SHP77 (cell line): Measurements from ENCODE around the gene B3GAT2.

Experiments used
- DNase-seq, 2 experiments: peaks; one replicate each; lab custom pipeline; 2025; lab: John Stamatoyannopoulos, UW

B3GAT2 gene

DNA sequence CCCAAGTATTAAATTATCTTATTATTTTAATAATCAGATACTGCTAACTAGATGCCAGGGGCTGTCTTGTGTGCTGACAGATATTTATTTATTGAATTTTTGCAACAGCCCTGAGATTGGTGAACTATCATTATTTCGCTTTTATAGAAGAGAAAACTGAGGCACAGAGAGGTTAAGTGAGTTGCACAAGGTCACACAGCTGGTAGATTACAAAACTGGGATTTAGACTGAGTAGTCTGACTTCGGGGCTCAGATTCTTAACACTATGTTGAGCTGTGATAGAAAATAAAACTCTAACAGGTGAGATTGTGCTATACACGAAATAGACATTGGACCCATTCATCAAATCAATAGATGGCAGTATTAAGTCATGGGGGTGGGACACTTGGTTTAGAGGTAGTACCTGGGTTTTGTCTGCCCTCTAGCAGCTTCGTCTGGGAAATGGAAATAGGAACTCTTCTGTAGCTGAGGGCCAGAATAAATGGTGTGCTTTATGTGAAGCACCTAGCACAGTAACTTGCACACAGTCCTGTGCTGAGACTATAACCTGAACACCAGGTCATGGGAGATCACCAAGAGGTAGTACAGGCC is 113.4 kb downstream of the B3GAT2 start:
- DNase-seq: no peak

DNA sequence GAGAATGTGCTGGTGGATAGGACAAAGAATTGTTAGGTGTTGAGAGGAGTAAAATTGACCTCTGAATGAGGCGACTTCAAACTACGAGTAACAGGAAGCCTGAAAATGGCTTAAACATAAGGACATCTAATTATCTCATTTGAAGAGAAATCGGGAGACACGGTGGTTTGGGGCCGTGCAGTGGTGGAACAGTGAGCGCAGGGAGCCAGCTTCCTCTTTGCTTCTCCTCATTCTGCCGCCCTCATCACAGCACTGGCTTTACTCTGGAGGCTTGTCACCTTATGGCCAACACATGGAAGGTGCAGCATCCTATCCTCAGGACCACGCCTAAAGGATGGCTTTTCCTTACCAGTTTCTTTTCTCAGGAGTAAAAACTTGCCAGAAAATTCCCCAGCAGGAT is 114.3 kb downstream of the B3GAT2 start:
- DNase-seq: no peak

- DNase-seq: no peak
These were observed 115.7 kb downstream of the B3GAT2 start for GRCh38 chr6:70841112-70841511.

DNA sequence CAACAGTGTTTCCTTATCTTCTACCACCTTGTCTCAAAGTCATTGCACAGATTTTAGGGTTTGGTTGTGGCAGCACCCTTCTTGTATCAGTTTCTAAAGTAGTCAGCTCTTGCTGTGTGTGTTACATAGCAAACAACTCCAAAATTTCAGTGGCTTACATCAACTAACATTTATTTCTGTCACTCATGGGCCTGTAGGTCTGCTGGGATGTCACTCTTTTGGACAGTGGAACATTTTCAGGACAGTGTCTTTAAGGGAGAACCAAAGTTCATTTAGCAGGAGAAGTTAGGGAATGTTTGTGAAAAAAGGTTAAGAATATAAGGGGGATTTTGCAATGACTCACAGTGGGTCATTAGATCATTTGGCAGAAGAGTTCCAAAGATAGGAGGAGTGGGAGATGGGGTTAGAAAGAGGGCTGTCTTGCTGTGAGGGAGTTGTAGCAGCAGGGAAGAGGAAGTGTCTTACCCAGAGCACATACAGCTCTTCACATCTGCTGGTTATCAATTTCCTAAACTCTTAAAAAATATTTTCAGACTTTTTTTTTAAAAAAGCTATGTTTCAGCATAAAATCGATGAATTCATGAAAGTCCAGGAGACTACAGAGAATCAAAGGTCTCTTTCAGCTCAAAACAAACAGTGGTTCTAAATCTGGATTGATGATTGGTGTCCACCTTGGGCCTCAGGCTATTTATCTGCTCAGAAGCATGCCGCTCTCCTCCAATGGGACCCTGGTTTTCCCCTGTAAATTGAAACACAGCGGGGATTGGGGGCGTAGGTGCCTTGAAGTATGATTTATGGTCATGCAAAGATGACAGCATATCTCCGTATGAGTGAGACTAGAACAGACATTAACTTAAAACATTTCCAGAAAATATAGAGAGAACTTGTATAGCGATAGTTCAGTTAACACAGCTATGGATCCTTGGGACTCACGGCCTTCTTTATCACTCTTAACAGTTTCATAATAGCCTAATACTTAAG is 117.3 kb downstream of the B3GAT2 start:
- DNase-seq: no peak

GRCh38 chr6:70838907-70839285 is 118.0 kb downstream of the B3GAT2 start:
- DNase-seq: no peak

DNA sequence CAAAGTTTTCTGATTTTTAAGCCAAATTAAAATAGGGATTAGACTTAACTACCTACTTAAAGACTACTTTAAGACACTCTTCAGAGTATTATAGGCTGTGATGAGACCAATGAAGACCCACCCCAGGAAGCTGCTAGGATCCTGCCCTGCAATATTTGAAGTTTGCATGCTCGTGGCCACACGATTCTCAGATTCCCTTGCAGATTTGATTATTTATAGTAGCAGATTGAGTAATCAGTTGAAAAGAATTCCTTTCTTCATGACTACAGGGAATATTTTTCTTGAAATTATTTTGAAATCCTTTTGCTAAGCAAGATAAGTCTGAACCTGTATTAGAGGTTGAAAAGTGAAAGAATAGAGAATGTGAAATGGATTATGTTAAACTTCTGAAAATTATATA is 122.3 kb downstream of the B3GAT2 start:
- DNase-seq: no peak

GRCh38 chr6:70831427-70831826 is 125.4 kb downstream of the B3GAT2 start:
- DNase-seq: no peak

DNA sequence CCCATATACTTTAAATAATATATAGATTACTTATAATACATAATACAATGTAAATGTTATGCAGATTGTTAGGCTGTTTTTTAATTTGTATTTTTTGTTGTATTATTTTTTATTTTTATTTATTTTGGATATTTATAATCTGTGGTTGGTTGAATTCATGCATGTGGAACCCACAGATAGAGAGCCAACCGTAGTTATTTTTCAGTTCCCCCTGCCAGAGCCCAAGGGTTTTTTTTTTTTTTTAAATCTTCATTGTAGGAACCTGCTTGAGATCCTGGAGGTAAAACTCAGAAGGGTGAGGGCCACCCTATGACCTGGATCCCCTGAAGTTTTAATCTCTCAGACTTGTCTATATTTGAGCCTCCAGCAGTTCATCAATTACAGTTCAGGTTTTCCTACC is 133.2 kb downstream of the B3GAT2 start:
- no peak for DNase-seq

DNA sequence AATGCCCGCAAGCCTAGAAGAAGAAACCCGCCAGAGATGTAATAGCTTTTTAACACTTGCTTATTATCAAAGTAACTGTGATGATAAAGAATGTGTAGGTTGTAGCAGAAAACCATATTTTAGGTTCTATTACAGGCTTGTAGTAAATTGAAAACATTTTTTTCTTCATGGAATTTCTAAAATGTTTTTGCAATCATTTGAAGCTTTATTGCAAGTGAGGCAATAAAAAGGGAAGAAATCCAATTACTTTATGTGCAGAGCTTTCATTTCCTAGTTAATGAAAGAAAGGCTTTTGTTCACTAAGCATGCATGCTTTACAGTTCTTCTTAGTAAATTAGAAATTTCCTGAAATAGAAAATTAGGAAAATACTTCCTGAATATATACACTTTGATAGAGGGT is 135.1 kb downstream of the B3GAT2 start:
- DNase-seq: no peak

DNA sequence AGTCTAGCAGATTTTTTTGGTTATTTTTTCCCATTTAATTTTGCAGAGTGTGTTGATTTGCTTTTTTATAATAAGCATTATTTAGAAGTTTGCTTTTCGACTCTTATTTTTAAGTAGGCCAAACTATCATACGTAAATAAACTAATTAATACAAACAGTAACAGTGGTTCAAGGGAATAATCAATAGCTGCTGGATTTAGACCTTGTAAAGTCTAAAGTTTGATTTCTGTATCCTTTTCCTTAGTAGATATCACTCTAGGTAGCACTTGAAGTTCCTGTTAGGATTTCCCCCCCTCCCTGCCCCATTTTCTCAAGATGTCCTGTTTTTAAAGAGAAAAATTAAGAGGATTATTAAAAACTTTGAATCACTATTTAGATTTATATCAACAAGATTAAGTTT is 136.1 kb downstream of the B3GAT2 start:
- no peak for DNase-seq

- DNase-seq: no peak
These were observed 137.2 kb downstream of the B3GAT2 start for GRCh38 chr6:70819646-70820045.

DNA sequence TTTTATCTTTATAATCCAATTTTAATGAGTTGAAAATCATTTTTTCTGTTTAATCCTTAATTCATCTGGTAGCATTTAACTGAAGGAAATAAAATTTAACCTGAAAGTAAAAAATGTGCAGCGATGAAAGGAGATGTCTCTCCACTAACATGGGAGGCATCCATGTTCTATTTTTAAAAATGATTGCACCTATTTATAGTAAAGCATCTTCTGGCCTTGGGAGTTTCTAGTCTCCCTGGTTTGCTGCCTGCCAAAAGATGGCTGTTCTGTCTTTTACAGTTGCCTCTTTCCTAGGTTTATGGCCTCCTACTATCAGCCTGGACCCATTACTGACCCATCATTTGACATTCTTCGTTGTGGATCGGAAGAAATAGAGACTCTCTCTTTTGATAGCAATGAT is 143.0 kb downstream of the B3GAT2 start:
- no peak for DNase-seq

DNA sequence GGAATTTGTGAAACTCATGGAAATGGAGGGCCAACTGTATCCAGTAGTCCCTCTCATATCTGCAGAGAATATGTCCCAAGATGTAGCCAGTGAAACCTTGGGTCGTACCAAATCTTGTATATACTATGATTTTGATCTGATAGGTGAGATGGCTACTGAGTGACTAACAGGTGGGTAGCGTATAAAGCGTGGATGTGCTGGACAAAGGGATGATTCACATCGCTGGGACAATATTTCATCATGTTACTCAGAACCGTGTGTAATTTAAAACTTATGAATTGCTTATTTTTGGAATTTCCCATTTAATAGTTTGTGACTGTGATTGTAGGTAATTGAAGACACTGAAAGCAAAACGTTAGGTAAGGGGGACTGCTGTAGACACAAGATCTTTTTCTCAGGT is 145.1 kb downstream of the B3GAT2 start:
- no peak for DNase-seq
